Activated B cell treated with CpG ODN at 0.5 μM for 24 hours (primary cell): ENCODE results near the gene ALDH3B1. TPM values are rescaled to one million over a fixed set of nuclear protein-coding genes. Genes with fewer than 3 reads are reported as not detected.

Source experiments
- ATAC-seq: fragments of 200-7000 bp; cut with Tn5 transposase; one replicate; pipeline ENCODE4 v1.10.0; 2021; ENCODE audit warnings: low read depth, mild to moderate bottlenecking, moderate library complexity
- CTCF ChIA-PET: fragments of 350-600 bp; sonication (Branson Sonifier 250); formaldehyde crosslinking; loops from one replicate; lab custom pipeline; 2021; ENCODE audit warnings: antibody characterized with exemption; lab: Charles Lee
- POLR2A ChIA-PET: fragments of 350-600 bp; sonication (Branson Sonifier 250); formaldehyde crosslinking; loops from one replicate; lab custom pipeline; 2021; ENCODE audit warnings: antibody characterized with exemption; lab: Charles Lee
- DNase-seq: peaks from one replicate; pipeline ENCODE4 v3.0.0; 2022
- H3K27ac Mint-ChIP-seq: one replicate; pipeline ENCODE4 v1.8.0; 2020; ENCODE audit warnings: mixed read lengths
- H3K27me3 Mint-ChIP-seq: one replicate; pipeline ENCODE4 v1.8.0; 2021; ENCODE audit warnings: mixed read lengths
- H3K36me3 Mint-ChIP-seq: one replicate; pipeline ENCODE4 v1.8.0; 2021; ENCODE audit warnings: low read depth, mixed read lengths
- H3K4me1 Mint-ChIP-seq: one replicate; pipeline ENCODE4 v1.8.0; 2021; ENCODE audit warnings: mixed read lengths
- H3K4me3 Mint-ChIP-seq: one replicate; pipeline ENCODE4 v1.8.0; 2020; ENCODE audit warnings: mild to moderate bottlenecking, mixed read lengths
- H3K9me3 Mint-ChIP-seq: one replicate; pipeline ENCODE4 v1.8.0; 2020; ENCODE audit warnings: mixed read lengths
- intact Hi-C: fragments of 100-400 bp; cut with micrococcal nuclease; formaldehyde crosslinking; loops from one replicate; pipeline ENCODE4 v1.15.1; 2024
- total RNA-seq: library from RNA; stranded (reverse); gene quantifications from 2 replicates; pipeline ENCODE4 v1.2.3, GENCODE V29; 2022
- TF ChIP-seq, protein P1 (sequence below): fragments of 200-600 bp; IDR thresholded peaks from one replicate; pipeline ENCODE4 v1.8.0; 2022; ENCODE audit warnings: antibody characterized with exemption, mild to moderate bottlenecking

The ALDH3B1 gene
- total RNA-seq, 1 donor from 2014 or later = 0.53 TPM

DNA sequence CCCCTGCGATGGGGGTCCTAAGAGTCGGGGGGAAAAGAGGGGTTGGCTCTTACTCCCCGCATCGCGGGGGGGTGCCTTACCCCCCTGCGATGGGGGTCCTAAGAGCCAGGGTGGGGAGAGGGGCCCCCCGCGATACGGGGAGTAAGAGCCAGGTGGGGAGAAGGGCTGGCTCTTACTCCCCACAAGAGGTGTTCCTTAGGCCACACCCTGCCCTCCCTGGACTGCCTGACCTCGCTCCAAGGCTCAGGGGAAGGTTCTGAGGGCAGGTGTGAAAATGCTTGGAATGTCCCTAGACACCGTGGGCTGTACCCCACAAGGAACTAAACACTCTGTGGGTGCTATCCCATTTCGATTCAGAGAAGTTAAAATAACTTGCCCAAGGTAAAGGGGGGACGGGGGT, 14.1 kb upstream of the ALDH3B1 start:
- intact Hi-C loops = no loop called here
- Mint-ChIP-seq H3K27ac (no peak overlapping the region), H3K36me3 (peaks cover 55% of the 10 kb centered on the region), H3K9me3 (no peaks in the 10 kb centered on the region), H3K4me1 (peaks cover 64% of the 10 kb centered on the region), H3K27me3 (no peaks in the 10 kb centered on the region), H3K4me3 (no peak overlapping the region)
- TF ChIP-seq, protein P1, sequence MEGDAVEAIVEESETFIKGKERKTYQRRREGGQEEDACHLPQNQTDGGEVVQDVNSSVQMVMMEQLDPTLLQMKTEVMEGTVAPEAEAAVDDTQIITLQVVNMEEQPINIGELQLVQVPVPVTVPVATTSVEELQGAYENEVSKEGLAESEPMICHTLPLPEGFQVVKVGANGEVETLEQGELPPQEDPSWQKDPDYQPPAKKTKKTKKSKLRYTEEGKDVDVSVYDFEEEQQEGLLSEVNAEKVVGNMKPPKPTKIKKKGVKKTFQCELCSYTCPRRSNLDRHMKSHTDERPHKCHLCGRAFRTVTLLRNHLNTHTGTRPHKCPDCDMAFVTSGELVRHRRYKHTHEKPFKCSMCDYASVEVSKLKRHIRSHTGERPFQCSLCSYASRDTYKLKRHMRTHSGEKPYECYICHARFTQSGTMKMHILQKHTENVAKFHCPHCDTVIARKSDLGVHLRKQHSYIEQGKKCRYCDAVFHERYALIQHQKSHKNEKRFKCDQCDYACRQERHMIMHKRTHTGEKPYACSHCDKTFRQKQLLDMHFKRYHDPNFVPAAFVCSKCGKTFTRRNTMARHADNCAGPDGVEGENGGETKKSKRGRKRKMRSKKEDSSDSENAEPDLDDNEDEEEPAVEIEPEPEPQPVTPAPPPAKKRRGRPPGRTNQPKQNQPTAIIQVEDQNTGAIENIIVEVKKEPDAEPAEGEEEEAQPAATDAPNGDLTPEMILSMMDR = no peak
- no peak for DNase-seq
- no peak for ATAC-seq
- CTCF ChIA-PET = no interaction called here
- POLR2A ChIA-PET = no interaction called here

DNA sequence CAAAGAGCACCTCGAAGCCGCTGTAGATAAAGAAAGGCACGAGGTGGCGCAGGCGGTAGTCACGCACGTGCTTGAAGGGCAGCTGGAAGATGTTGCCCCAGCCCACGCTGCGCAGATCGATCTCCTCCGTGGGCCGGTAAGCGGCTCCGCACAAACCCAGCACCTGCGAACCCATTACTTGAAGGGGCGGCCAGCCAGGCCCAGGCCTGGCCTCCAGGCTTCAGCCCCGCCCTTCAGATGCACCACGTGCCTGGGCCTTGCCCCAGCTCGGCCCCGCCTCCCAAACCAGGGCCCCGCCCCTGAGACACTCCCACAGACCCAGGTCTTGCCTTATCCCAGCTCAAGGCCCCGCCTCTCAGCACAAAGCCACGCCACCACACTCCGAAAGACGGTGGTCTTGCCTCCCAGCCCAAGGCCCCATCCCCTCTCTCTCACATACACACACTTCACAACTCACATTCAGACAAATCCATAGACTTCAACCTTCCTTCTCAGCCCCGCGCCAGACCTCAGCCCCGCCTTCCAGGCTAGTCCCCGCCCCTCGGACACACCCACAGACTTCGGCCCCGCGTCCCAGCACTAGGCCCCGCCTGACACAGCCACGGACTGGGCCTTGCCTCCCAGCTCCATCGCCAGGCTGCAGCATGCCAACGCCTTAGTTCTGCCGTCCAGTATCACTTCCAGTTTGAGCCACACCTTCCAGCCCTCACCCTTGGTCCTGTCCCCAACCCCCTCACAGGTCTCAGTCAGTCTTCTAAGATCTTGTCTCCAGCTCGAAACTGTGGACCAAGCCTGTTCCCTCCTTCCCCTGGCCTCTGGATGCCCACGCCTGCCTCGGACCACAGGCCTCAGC, 13.3 kb upstream of the ALDH3B1 start:
- no peak for DNase-seq
- Mint-ChIP-seq H3K36me3 (peaks cover 54% of the 10 kb centered on the region), H3K27ac (peak overlapping the region; percentile 8), H3K9me3 (no peaks in the 10 kb centered on the region), H3K27me3 (no peaks in the 10 kb centered on the region), H3K4me1 (peaks cover 70% of the 10 kb centered on the region), H3K4me3 (no peak overlapping the region)
- POLR2A ChIA-PET = interaction anchor here (0.5 kb wide), 1 partner anchor 8 kb away, joined by 5 read pairs; no protein-coding TSS in a partner anchor
- CTCF ChIA-PET = no interaction called here
- intact Hi-C loops = no loop called here
- peak; percentile 71 for ATAC-seq
- TF ChIP-seq, protein P1 = no peak

DNA sequence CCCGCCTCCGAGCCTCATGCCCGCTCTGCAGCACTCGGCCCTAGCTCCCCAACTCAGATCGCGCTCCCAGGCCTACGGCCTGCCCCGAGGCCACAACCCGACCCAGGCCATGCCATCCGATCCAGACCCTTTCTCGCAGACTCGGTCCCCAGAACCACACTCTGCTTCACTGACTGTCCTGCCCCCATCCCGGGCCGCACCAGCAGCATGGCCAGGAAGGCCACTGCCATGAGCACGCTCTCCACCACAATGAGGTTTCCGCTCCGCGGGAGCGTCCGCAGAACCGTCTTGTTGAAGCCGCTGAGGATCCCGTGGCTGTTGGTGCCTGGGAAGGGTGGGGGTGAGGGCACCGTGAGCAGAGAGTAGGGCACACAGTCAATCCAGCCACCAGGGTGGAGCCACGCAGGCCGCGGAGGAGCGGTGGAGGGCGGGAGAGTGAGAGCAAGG, 12.6 kb upstream of the ALDH3B1 start:
- TF ChIP-seq, protein P1 = no peak
- CTCF ChIA-PET = no interaction called here
- ATAC-seq = no peak
- H3K27ac Mint-ChIP-seq = peak overlapping the region; percentile 18
- H3K4me1 Mint-ChIP-seq = peaks cover 76% of the 10 kb centered on the region
- intact Hi-C loops = no loop called here
- H3K36me3 Mint-ChIP-seq = peaks cover 56% of the 10 kb centered on the region
- no peak for DNase-seq
- no peak overlapping the region for H3K4me3 Mint-ChIP-seq
- POLR2A ChIA-PET = interaction anchor here (0.5 kb wide), 1 partner anchor 8 kb away, joined by 5 read pairs; no protein-coding TSS in a partner anchor
- H3K9me3 Mint-ChIP-seq = no peaks in the 10 kb centered on the region
- no peaks in the 10 kb centered on the region for H3K27me3 Mint-ChIP-seq

DNA sequence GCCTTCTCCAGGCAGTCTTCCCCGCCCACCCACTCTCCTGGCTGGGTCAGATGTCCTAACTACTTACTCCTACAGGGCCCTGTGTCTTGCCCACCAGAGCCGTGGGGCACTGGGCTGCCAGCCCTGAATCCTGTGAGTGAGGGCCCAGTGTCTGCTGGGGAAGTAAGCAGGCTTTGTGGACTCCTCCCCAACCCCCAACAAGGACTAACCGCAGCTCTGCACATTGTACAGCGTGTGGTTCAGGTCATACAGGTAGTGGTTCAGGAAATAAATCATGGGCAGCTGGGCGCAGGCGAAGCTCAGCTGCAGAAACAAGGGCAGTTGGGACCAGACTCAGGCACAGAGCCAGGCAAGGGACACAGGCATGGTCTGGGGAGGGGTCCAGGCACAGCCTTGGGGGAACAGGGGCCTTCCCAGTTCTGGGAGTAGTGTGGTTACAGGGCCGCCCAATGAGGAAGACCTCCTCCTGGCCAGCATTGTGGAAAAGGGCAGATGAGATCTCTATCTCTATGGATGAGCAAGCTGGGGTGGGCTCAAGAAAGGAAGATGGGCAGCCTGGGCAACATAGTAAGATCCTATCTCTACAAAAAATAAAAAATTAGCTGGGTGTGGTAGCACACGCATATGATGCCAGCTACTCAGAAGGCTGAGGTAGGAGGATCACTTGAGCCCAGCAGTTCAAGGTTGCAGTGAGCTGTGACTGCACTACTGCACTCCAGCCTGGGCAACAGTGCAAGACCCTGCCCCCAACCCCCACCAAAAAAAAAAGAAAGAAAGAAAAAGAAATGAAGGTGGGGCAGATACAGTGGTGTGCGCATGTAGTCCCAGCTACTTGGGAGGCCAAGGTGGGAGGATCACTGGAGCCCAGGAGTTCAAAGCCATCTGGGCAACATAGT, 11.7 kb upstream of the ALDH3B1 start:
- ChIA-PET POLR2A (interaction anchor here (0.7 to 2.6 kb wide), 2 partner anchors 11 to 42 kb away, joined by 3 to 9 read pairs; partner anchors contain the start of gene ALDH3B1), CTCF (no interaction called here)
- no peak for DNase-seq
- ATAC-seq = no peak
- peaks cover 61% of the 10 kb centered on the region for H3K36me3 Mint-ChIP-seq
- H3K4me3 Mint-ChIP-seq = no peak overlapping the region
- intact Hi-C loops = no loop called here
- peak overlapping the region; percentile 77 for H3K27ac Mint-ChIP-seq
- TF ChIP-seq, protein P1 = no peak
- no peaks in the 10 kb centered on the region for H3K27me3 Mint-ChIP-seq
- H3K4me1 Mint-ChIP-seq = peaks cover 81% of the 10 kb centered on the region
- H3K9me3 Mint-ChIP-seq = no peaks in the 10 kb centered on the region
